NCI-H510A treated with DMSO at 0.1 percent for 48 hours (cell line): ENCODE data around the gene MINDY4.
A peak's percentile ranks its signal among the peaks of the same experiment; 100 is the strongest.

ENCODE experiments used
- DNase-seq: peaks from one replicate; lab custom pipeline; 2025; lab: John Stamatoyannopoulos, UW

Gene MINDY4

DNA sequence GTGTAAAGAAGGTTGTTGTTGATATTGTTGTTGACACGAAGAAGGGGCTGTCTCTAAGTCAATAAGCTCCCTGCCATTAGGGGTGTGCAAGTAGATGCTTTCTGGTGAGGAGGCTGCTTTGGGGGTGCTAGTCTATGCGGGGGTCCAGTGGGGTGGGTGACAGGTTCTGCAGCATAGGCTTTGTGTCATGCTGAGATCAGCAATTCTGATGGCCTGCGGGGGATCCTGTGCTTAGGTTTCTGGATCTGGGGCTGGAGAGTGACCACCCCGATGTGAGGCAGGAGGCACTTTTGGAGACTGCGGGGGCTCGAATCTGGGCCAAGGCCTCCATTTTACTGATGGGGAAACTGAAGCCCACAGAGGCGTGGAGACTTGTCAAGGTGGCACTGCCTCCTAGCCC lies 145.6 kb downstream of the MINDY4 start:
- no peak for DNase-seq

DNA sequence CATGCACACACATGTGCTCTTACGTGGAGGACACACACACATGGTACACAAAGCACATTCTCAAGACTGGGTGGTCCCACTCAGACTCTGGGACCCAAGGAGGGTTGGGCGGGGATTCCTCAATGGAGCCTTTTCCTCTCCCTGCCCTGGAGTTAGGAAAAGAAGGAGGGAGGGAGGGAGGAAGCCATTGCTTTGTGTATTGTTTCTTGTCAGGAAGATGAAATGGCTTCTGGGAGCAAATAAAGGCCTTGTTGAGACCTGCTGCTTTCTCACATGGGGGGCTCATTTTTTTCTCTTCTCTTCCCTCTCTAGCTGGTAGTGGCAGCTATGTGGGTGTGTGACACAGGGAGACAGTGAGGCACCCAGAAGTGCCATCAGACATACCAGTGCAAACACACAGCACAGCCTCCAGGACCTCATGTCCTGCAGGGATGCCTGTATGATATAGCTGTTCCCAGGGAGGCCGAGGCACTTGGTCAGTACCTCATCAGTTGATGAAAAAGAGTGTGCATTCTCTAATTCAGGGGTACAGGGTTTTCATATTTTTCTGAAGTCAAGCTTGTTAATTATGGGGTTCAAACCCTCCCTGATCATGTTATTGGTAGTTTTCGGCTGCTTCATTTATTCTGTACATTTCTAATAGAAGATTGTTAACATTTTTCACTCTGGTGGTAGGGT lies 146.1 kb downstream of the MINDY4 start:
- no peak for DNase-seq

DNA sequence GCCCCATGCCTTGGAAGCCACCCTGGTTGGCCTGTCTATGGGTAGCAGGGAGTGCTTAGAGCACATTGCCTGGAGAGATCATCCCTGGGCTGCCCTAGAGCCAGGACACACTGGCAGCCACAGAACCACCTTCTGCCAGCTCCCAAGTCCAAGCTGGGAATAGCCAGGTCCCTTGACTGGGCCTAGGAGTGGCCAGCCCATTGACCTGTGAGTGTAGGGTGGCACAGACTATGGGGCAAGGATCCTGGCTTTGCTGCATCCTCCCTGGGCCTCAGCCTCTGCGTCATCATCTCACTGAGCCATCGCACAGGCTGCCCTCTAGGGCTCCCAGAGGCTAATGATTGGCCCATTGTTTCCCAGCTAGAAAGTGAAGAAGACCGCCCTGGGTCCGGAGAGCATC lies 147.5 kb downstream of the MINDY4 start:
- DNase-seq = no peak

DNA sequence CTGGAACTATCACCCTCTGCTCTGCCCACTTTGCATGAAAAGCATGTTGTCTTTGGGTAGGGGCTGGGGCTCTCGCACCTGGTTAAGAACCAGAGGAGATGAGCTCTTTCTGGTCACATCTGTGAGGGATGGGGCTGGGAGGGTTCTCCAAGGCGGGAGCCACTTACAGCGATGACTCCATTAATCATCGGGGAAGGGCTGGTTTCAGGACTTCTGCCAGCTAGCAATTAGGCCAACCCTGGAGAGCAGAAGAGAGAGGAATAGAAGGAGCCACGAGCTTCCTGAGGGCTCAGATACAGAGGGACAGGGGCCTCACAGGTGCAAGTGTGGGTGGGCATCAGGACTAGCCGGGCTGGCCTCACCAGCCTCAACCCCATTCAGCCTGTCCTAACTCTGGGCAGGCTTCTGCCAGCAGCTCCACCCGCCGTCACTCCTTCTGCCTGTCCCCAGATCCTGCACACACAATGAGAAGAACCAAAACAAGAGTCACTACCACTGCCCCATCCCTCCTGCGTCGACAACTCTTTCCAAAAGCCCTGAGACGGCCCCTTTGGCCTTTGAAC lies 148.9 kb downstream of the MINDY4 start:
- no peak for DNase-seq

DNA sequence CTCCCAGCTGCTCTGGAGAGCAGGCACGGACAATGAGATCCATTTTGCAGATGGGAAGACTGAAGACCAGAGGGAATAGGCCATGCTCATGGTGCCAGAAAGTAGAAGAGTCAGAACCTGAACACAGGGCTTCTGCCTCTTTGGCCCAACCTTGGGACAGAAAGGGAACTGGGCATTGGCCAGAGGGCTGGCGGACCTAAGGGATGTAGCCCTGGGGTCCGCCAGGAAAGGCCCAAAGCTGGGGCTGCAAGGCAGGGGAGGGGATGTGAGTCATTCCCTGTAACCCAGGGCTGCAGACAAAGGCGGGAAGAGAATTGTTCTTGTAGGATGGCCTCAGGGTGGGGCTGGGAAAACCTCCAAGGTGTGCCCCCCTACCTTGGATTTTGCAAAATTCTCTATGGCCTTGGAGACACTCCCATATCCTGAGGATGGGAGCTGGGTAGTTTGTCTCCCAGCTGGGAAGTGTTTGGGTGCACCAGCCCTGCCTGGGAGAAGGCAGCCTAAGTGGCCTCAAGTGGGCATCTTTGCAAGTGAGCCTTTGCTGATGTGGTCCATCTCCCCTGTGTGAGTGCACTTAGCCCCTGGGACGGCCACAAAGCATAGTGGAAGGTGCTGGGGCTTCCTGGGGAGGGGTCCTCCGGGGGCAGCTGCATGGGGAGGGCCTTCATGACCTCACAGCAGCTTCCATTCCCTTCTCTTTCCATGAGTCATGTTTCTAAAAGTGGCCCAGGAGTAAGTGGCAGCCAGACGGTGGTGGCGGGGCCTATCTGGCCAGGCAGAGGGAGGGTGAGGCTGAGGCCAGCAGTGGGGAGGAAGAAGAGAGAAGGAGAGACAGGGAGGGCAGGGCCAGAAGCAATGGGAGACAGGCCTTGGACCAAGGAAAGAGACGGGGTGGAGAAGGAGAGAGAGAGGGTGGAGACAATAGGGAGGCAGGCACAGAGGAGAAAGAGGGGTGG lies 149.6 kb downstream of the MINDY4 start:
- DNase-seq = peak; percentile 50

DNA sequence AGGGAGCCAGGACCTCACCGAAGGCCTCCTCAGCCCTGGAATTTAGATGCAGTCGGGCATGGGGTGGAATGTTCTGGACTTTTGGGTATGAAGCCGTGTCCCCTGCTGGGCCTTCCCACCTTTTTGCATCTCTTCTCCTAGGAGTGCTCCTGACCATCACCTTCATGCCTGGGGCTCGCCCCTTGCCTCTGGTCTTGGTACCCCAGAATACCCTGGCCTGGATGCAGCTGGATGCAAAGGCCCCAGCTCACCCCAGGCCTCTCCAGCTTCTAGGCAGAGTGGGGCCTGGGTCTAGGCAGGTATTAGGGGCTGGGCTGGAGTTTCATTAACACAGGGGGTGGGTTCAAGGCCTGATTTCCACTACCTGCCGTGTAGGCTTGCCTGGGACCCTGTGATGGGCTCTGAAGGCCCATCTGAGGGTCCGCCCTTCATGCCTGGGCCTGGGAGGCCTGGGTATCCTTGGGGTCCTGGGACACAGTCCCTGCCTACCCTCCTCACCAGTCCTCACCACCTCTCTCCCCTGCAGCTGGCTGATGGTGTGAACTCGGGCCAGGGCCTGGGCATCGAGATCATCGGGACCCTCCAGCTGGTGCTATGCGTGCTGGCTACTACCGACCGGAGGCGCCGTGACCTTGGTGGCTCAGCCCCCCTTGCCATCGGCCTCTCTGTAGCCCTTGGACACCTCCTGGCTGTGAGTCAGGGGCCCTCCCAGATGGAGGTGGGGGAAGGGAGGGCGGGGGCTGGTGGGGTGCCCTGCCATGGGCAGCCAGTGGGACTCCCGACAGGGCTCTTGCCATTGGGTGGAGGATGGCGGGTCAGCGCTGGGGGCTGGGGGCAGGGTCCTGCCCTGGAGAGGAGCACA lies 150.6 kb downstream of the MINDY4 start:
- no peak for DNase-seq

DNA sequence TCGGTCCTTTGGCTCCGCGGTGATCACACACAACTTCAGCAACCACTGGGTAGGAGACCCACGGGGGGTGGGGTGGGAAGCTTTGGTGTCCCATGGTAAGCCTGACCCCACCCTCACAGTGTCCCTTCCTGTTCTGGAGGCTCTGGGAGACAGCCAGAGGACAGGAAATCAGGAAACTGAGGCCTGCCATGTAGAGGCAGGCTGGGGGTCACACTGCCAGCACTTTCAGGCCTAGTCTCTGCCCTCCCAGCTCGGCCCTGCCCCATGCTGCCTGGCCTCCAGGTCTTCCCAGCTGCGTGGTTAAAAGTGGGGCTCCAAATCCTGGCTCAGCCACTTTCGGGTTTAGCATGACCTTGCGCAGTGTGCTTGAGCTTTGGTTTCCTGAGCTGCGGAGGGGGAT lies 151.4 kb downstream of the MINDY4 start:
- DNase-seq = no peak

DNA sequence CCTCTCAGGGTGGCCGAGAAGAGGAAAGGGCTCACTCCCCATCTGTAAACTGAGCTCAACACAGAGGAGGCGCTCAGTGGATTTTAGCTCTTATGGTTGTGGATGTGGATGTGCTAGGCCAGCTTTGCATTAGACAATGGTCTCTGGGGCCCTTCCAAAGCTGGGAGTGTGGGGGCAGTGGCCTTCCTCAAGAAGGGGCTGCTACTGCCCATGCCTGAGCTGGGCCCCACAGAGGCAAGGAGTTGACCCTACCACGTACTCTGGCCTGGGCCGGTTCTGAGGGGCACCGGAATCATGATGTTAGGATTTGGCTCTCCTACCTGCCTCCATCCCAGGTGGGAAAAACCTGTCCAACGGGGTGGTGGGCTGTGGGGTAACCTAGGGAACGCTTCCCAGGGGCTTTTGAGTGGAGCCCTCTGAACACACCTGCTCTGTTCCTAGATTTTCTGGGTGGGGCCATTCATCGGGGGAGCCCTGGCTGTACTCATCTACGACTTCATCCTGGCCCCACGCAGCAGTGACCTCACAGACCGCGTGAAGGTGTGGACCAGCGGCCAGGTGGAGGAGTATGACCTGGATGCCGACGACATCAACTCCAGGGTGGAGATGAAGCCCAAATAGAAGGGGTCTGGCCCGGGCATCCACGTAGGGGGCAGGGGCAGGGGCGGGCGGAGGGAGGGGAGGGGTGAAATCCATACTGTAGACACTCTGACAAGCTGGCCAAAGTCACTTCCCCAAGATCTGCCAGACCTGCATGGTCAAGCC lies 152.0 kb downstream of the MINDY4 start:
- no peak for DNase-seq

DNA sequence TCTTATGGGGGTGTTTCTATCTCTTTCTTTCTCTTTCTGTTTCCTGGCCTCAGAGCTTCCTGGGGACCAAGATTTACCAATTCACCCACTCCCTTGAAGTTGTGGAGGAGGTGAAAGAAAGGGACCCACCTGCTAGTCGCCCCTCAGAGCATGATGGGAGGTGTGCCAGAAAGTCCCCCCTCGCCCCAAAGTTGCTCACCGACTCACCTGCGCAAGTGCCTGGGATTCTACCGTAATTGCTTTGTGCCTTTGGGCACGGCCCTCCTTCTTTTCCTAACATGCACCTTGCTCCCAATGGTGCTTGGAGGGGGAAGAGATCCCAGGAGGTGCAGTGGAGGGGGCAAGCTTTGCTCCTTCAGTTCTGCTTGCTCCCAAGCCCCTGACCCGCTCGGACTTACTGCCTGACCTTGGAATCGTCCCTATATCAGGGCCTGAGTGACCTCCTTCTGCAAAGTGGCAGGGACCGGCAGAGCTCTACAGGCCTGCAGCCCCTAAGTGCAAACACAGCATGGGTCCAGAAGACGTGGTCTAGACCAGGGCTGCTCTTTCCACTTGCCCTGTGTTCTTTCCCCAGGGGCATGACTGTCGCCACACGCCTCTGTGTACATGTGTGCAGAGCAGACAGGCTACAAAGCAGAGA lies 152.7 kb downstream of the MINDY4 start:
- DNase-seq = no peak

DNA sequence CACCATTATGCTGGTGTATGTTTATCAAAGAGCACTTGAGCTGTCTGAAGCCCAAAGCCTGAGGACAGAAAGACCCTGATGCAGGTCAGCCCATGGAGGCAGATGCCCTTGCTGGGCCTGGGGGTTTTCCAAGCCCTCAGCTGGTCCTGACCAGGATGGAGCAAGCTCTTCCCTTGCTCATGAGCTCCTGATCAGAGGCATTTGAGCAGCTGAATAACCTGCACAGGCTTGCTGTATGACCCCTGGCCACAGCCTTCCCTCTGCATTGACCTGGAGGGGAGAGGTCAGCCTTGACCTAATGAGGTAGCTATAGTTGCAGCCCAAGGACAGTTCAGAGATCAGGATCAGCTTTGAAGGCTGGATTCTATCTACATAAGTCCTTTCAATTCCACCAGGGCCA lies 153.4 kb downstream of the MINDY4 start:
- DNase-seq = no peak

DNA sequence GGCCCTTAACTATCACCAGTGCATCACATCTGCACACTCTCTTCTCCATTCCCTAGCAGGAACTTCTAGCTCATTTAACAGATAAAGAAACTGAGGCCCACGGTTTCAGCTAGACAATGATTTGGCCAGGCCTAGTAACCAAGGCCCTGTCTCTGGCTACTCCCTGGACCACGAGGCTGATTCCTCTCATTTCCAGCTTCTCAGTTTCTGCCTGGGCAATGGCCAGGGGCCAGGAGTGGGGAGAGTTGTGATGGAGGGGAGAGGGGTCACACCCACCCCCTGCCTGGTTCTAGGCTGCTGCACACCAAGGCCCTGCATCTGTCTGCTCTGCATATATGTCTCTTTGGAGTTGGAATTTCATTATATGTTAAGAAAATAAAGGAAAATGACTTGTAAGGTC lies 153.9 kb downstream of the MINDY4 start:
- DNase-seq = no peak

DNA sequence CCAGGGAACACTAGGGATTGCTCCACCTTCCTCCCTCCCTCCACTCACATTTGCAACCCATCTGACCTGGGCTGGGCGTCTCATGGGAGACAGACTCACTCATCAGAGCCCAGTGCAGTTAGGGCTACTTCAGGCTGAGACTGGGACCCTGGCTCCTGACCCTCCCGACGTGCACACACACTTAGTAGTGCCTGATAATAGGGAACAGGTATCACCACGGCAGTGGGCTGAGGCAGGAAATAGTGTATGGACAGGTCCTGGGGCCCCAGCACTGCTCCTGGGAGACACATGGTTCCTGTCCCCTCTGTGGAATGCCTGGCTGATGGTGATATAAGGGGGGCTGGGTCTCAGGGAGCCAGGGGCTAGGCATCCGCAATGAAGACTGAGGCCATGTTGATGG lies 154.7 kb downstream of the MINDY4 start:
- no peak for DNase-seq

DNA sequence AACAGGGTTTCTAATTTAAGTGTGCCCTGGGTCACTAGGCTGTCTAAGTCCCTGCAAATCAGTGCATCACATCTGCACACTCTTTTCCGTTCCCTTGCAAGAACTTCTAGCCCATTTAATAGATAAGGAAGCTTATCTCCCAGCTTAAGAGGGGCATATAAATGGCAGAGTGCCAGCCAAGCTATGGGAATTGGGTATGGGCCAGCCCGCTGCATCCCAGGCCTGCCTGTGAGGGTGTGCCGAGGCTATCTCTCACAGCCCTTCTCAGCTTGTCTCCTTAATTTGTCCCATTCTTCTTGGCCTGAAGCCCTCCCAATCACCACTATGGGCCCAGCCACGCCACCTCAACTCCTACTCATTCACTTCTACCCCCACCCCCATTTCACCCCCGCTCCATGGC lies 155.1 kb downstream of the MINDY4 start:
- no peak for DNase-seq

DNA sequence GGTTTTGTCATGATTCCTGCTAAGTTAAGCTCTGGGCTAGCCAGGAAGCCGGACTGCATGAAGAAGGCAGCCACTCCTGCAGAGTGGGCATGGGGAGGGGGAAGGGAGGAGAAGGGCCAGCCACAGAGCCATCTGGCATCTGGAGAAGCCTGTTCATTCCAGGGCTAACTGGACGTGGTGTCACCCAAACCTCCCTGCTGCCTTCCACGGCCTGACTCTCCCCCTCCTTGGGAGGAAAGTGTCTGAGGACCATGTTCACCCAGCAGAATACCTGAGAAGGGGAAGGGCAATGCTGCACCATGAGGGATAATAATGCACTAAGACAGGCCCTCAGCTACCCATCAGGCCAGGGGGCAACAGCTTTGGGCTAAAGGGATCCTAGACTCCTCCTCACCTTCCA lies 155.8 kb downstream of the MINDY4 start:
- DNase-seq = no peak

DNA sequence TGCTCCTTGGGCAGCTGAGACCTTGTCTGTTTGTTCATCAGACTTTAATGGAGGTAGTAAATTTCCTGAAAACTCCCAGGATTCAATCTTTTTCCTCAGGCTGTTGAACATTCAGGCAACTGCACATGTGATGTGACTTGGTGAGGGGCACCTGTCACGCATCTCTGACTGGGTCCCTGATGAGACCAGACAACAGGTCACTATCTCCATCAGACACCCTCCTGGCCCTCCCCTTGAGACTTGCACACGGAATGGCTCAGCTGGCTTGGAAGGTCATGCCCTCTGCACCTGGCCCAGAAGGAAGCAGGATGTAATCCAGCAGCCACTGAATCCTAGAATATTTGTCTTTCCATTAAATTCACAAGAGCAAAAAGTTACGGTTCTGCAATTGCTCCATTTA lies 156.3 kb downstream of the MINDY4 start:
- DNase-seq = no peak

DNA sequence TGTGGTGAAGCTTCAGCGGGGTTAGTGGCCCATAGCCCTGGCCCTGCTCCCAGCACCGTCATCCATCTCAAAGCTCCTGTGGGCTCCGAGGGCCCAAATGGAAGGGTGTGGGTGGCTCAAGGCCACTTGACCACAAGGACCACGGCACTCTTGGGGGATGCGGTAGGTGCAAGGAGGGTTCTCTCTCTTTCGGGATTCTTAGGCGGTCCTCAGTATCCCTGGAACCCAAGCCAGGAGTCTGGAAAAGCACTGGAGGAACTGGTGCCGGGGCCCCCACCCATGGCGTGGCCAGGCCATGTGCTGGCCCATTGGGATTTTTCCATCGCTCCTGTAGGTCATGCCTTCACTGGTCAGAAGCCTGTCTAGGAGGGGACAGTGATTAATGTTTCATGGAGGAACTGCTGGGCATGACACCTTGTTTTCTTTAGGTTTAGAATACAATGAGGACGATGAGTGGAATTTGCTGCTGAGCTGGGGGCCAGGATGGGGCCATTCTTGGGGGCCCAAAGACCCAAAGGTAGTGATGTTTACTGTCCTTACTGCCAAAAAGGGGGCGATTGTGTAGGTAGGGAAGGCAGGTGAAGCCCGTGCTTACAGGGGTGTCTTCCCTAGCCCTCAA lies 157.1 kb downstream of the MINDY4 start:
- DNase-seq = no peak

DNA sequence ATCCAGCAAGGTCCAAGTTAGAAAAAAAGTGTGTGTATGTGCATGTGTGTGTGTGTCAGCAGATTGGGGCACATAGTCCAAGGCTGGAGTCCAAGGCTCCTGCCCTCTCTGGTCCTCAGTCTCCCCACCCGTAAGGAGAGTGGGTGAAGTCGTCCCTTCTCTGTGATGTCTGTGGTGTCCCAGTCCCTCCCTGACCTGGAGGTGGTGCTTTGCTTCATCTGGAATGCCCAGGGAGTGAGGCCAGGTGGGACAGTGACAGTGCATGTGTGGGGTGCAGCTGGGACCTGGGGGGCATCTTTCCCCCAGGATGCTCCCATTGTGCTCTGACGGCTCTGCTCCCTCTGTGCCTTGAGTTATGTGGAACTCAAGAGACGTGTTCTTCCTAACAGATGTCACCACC lies 158.5 kb downstream of the MINDY4 start:
- DNase-seq = no peak

DNA sequence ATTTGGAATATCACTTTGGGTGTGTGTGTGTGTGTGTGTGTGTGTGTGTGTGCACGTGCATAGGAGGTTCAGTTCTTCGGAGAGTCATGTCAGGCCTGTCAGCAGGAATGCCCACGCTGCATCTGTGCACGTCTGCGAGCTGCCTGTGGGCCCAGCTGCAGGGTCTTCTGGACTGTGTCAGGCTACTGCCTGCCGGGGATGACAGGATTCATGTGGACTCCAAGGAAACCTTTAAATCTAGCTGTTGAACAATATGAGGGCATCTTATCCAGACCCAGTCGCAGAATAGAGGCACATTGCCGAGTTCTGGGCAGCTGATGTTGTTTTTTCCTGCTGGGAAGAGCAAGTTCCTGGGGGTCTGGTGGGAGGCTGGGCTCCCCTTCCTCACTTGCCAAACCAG lies 159.4 kb downstream of the MINDY4 start:
- no peak for DNase-seq

DNA sequence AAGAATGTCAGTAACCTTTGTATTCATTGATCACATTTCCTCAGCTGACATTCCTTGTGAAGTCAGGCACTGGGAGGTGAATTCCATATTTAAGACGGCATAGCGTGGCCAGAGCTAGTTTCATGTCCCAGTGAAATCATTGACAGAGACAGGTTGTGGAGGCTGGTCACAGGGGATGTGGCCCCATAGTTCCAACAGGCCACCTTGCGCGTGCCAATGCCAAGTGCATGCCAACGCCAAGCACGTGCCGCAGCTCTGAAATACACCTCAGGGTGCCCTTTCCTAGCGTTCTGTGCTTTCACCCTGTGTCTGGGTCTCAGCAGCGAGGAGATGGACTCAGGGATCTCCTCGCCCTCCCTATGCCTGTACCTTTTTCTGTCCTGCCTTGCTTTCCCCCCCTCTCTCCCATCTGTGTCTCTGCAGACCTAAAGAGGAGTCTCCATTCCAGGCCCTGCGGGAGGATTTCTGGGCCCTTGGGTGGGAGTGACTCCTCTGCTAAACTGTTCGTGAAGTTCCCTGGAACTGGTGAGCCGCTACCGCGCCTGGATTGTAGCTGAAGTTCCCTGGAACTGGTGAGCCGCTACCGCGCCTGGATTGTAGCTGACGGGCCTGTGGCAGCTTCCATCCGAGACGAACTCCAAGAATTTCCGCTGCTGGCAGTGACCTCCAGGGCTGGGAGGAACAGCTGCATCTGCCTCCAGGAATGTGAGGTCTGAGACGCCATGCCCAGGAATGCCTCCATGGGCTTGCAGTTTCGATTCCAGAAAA lies 160.1 kb downstream of the MINDY4 start:
- no peak for DNase-seq
